HCEC 1CT (cell line): ENCODE results near the gene NAALADL2.
"Not testable (repeated sequence)": the region's sequence is repeated elsewhere in the genome, so short reads cannot be mapped to it uniquely, and the experiment has no call there.

Source experiments
- DNase-seq: peaks from one replicate; pipeline ENCODE4 v3.0.0-alpha.2; 2017

The NAALADL2 gene

DNA sequence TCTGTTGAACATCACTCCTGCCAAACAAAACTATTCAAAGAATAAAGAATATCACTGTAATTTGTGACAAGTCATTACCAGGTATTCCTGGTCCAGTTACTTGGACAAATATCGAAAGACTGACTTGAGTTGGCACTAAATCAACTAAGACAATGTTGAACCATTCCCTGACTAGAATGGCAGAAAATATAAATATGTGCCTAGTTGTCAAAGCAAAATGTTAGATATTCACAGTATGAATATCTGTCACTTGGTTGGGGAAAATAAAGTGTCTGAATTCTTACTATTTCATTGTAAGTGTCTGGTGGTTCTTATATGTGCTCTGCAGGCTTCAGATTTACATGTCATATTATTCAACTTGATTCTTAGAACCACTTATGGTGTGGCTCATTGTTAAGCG lies 470.2 kb downstream of the NAALADL2 start:
- DNase-seq = no peak

DNA sequence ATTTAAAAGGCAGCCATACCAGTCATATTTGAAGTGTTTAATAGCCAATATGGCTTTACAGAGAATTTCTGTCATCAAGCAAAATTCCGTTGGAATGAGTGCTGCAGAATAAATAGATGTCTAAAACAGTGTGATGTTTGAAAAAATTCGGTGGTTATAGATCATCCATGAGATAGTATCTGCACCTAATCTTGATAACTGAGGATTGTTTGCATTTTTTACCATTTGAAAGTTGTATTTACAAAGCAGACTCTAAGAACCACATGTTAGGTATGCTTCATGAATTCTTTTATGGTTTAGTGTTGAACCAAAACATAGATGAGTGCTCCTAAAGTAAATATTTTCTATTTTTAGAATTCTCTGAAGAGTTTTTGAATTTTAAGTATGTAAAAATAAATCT lies 476.1 kb downstream of the NAALADL2 start:
- no peak for DNase-seq

DNA sequence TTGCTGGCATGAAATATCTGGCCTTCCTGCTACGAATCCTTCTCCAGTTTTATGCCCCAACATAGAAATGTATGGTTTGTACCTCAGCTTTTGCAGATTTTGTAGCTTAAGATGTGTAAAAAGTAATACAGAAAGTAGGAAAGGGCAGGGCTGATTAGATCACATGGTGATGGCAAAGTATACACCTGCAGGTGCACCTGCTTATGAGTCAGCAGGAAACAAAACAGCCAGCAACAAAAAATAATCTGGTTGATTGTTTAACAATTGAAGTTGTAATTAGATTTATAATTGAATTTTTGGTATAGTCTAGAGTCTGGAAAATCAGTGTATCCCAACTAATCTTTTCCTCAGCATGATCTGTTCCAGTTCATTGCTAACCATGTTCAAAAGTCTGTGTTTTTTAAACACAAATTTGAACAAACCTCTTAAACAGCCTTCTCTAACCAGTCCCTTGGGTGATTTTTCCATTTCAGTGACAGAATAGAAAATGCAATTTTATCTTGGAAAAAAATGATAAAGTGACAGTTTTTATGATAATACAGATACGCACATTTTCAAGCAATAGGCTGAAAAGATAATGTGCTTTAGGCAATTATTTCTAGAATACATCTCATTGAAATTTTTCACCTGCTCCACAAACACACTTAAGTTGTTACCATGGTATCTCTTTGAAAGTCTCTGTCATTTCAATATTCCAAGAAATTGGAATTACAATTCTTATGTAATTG lies 477.4 kb downstream of the NAALADL2 start:
- no peak for DNase-seq

DNA sequence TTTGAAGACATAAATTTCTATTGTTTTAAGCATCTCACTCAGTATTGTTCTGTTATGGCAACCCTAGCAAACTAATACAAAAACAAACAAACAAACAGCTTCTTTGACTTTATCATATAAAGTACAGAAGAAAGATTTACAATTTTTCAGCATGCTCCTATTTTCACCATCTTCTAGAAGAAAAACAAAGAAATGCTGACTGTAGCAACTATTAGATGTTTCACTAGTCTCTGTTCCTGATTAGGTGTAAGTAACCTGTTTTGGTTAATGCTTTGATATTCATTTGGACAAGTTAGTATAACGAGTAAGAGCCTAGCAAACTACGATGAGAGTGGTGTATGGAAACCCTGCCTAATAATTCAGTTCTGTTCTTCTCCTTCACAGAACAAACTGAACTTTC lies 478.5 kb downstream of the NAALADL2 start:
- DNase-seq = no peak

DNA sequence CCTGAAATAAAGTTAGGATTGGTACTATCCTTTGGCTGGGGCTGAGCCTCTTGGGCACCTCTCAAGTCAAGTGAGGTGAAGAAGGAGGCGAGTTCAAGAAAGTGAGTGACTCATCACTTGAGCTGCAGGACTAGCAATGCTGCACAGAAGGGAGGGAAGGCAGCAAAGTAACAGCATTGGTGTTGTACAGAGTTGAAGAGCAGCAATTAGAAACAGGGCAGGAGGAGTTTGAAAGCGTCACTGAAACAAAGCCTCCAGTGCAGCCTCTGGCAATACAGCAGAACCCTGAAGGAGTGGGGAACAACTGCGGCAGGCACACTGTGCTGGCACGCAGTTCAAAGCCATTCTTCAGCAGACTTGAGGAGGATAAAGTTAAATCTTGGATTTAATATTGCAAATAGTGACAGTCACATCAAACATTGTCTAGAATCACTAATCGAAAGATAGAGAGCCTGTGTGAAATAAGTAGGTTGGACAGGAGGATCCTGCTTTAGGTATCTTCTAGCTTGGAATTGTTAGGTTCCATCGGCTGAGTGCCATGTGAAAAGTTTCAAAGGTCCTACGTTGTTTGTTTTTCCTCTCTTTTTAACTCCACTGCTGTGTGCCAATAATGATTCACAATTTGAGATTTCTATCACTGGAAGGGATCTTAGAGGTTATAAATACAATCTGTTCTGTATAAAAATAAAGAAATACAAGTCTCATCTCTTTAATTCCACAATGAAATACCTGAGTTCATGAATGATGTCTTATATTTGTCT lies 479.8 kb downstream of the NAALADL2 start:
- DNase-seq = peak; percentile 78

- no peak for DNase-seq
Observed at GRCh38 chr3:175340338-175341015, 481.3 kb downstream of the NAALADL2 start.

DNA sequence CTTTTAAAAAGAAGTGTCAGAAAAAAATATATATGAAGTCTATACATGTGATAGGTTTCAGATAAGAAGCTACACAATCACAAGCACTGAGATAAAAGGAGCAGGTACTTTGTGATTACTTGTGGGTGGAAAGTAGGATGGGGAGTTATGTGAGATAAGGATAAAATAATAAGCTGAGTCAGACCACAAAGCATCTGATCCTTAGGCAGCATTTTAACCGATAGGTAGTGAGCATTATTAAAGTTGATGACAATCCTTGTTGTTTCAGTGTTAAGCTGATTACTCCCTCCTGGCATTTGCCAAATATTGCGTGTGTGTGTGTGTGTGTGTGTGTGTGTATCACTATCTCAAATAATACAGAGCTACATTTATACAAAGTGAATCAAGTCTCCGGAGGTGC lies 483.1 kb downstream of the NAALADL2 start:
- no peak for DNase-seq

GRCh38 chr3:175343946-175344345 lies 484.8 kb downstream of the NAALADL2 start:
- no peak for DNase-seq

GRCh38 chr3:175346573-175347356 lies 487.6 kb downstream of the NAALADL2 start:
- peak; percentile 87 for DNase-seq

DNA sequence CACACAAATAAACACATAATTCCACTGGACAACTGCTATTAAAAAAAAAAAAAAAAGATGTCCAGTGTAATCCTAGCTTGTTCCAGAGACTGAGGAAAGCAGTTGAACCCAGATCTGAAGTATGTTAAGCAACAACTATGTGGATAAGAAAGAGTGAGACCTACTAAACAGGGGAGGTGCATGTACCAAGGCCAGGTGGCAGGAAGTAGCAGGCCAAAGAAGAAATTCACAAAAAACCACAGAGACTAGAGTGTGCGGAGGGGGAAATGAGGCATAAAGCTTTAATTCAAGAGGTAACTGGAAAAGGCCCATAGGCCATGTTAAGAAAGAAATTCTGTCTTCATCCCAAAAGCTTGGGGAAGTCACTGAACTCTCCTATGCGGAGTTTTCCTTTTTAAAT lies 490.0 kb downstream of the NAALADL2 start:
- DNase-seq = no peak

GRCh38 chr3:175355801-175356335 lies 496.7 kb downstream of the NAALADL2 start:
- DNase-seq = no peak

- peak; percentile 27 for DNase-seq
Observed at GRCh38 chr3:175356899-175357324, 497.8 kb downstream of the NAALADL2 start.

DNA sequence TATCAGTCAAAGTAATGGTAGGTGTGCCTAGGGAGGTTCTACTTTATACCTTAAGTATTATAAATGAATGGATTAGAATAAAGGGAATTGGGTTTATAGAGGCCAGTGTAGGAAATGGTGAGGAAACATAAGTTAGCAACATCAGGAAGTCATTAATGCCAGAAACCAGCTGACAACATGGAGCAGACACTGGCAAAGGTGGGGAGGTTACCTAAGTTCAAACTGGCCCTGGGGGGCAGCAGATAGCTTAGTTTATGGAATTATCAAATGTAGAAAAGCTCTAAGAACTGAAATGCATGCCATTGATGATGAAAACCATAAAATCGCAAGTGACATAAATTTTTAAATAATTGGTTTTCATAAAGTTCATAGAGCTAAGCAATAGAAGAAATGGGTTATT lies 498.6 kb downstream of the NAALADL2 start:
- DNase-seq = no peak

DNA sequence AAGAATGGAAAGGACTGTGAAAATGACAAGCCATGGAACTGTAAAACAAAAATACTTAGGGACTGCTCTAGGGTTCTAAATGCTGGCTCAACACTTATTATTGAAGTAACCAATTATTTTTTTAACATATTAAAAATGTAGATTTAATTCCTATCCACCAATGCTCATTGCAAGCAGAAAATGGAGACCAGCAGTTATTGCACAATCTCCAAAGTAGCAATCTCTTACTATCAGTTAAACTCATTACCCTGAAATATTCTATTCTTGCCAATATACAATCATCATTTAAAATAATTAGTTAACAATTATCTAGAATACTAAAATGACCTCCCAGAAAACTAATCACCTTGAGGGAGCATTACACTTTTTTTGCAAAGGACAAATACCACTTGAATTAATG lies 499.8 kb downstream of the NAALADL2 start:
- no peak for DNase-seq

- peak; percentile 42 for DNase-seq
Observed at GRCh38 chr3:175370426-175370825, 511.3 kb downstream of the NAALADL2 start.

GRCh38 chr3:175371187-175371586 lies 512.1 kb downstream of the NAALADL2 start:
- DNase-seq = not testable (repeated sequence)

GRCh38 chr3:175374705-175375104 lies 515.6 kb downstream of the NAALADL2 start:
- DNase-seq = no peak

- no peak for DNase-seq
Observed at GRCh38 chr3:175378348-175378747, 519.2 kb downstream of the NAALADL2 start.

- no peak for DNase-seq
Observed at GRCh38 chr3:175381685-175382084, 522.6 kb downstream of the NAALADL2 start.

- no peak for DNase-seq
Observed at GRCh38 chr3:175383371-175383770, 524.2 kb downstream of the NAALADL2 start.

GRCh38 chr3:175383813-175384212 lies 524.7 kb downstream of the NAALADL2 start:
- no peak for DNase-seq

GRCh38 chr3:175384569-175384968 lies 525.4 kb downstream of the NAALADL2 start:
- no peak for DNase-seq

GRCh38 chr3:175386630-175387029 lies 527.5 kb downstream of the NAALADL2 start:
- DNase-seq = peak; percentile 53
